Stimulated activated CD8-positive, alpha-beta memory T cell treated with anti-CD3 and anti-CD28 coated beads, Interleukin-7, amount 100 ng/mL, for 4 hours (primary cell): ENCODE measurements around the gene HNRNPM.

Experiments
- DNase-seq, 2 donors: peaks; one replicate each; pipeline ENCODE4 v3.0.0-alpha.2; 2020; ENCODE audit warnings: low read depth in 2 of 2

The HNRNPM gene

GRCh38 chr19:8459520-8460270, 14.9 kb downstream of the HNRNPM start:
- DNase-seq, result no peak

GRCh38 chr19:8460516-8461298, 15.9 kb downstream of the HNRNPM start:
- no peak for DNase-seq

- DNase-seq, result no peak
Measured at GRCh38 chr19:8461376-8461775, 16.6 kb downstream of the HNRNPM start.

GRCh38 chr19:8461891-8462290, 17.1 kb downstream of the HNRNPM start:
- no peak for DNase-seq

GRCh38 chr19:8462571-8462970, 17.8 kb downstream of the HNRNPM start:
- DNase-seq, result no peak

GRCh38 chr19:8463365-8463764, 18.6 kb downstream of the HNRNPM start:
- DNase-seq, result no peak

- DNase-seq, result no peak
Measured at GRCh38 chr19:8466018-8466417, 21.2 kb downstream of the HNRNPM start.

- no peak for DNase-seq
Measured at GRCh38 chr19:8468124-8468523, 23.3 kb downstream of the HNRNPM start.

GRCh38 chr19:8468761-8469373, 24.1 kb downstream of the HNRNPM start:
- no peak for DNase-seq

GRCh38 chr19:8469613-8470368, 25.0 kb downstream of the HNRNPM start:
- DNase-seq, result no peak

- no peak for DNase-seq
Measured at GRCh38 chr19:8473648-8474476, 29.1 kb downstream of the HNRNPM start.

GRCh38 chr19:8475005-8475404, 30.2 kb downstream of the HNRNPM start:
- DNase-seq, result no peak

GRCh38 chr19:8476524-8476923, 31.7 kb downstream of the HNRNPM start:
- DNase-seq, result no peak

- no peak for DNase-seq
Measured at GRCh38 chr19:8477889-8478288, 33.1 kb downstream of the HNRNPM start.

GRCh38 chr19:8478598-8478997, 33.8 kb downstream of the HNRNPM start:
- no peak for DNase-seq

GRCh38 chr19:8481201-8481600, 36.4 kb downstream of the HNRNPM start:
- DNase-seq, result no peak

- DNase-seq, result no peak
Measured at GRCh38 chr19:8481616-8482015, 36.8 kb downstream of the HNRNPM start.

- DNase-seq, result no peak
Measured at GRCh38 chr19:8482696-8483095, 37.9 kb downstream of the HNRNPM start.

- DNase-seq, result no peak
Measured at GRCh38 chr19:8483165-8483564, 38.4 kb downstream of the HNRNPM start.

- DNase-seq, result no peak
Measured at GRCh38 chr19:8484331-8484894, 39.6 kb downstream of the HNRNPM start.
